GM18861 (cell line): Measurements from ENCODE around the gene JMJD8.

Experiments used
- ATAC-seq: cut with Tn5 transposase; IDR thresholded peaks from one replicate; pipeline ENCODE4 v1.9.1; 2021; ENCODE audit not compliant: unreplicated experiment

JMJD8 gene

GRCh38 chr16:662095-662494 is 22.0 kb downstream of the JMJD8 start:
- ATAC-seq = no peak

GRCh38 chr16:661184-661821 is 22.8 kb downstream of the JMJD8 start:
- ATAC-seq = no peak

- no peak for ATAC-seq
Observed at GRCh38 chr16:660459-661183, 23.5 kb downstream of the JMJD8 start.

- no peak for ATAC-seq
Observed at GRCh38 chr16:660132-660458, 24.0 kb downstream of the JMJD8 start.

- no peak for ATAC-seq
Observed at GRCh38 chr16:659618-660017, 24.5 kb downstream of the JMJD8 start.

GRCh38 chr16:658679-659571 is 25.2 kb downstream of the JMJD8 start:
- no peak for ATAC-seq

GRCh38 chr16:657487-657886 is 26.6 kb downstream of the JMJD8 start:
- no peak for ATAC-seq

GRCh38 chr16:654034-654433 is 30.1 kb downstream of the JMJD8 start:
- no peak for ATAC-seq

- no peak for ATAC-seq
Observed at GRCh38 chr16:652454-653305, 31.5 kb downstream of the JMJD8 start.

GRCh38 chr16:651844-652243 is 32.3 kb downstream of the JMJD8 start:
- no peak for ATAC-seq

GRCh38 chr16:649631-650030 is 34.5 kb downstream of the JMJD8 start:
- no peak for ATAC-seq

GRCh38 chr16:648781-649589 is 35.1 kb downstream of the JMJD8 start, which contains the start of gene WDR90:
TSS of gene WDR90 (plus strand) at chr16:649365. CDS start at chr16:649417, 52 bp downstream.
- peak; percentile 78 for ATAC-seq

GRCh38 chr16:648071-648780 is 35.9 kb downstream of the JMJD8 start:
- ATAC-seq = no peak

GRCh38 chr16:647173-647902 is 36.8 kb downstream of the JMJD8 start:
- no peak for ATAC-seq

- no peak for ATAC-seq
Observed at GRCh38 chr16:646679-647172, 37.4 kb downstream of the JMJD8 start.

GRCh38 chr16:645852-646678 is 38.1 kb downstream of the JMJD8 start:
- ATAC-seq = no peak

GRCh38 chr16:644556-644955 is 39.6 kb downstream of the JMJD8 start:
- ATAC-seq = no peak

GRCh38 chr16:643050-643368 is 41.1 kb downstream of the JMJD8 start:
- no peak for ATAC-seq
